Brain microvascular endothelial cell (primary cell): ENCODE measurements around the gene LDB2.

Source experiments
- DNase-seq: peaks from one replicate; pipeline ENCODE4 v3.0.0-alpha.2; 2020
- H3K27ac ChIP-seq: fragments of 250-450 bp; sonication (Bioruptor Pico); 2 replicates; pipeline ENCODE4 v1.5.1; 2020; ENCODE audit warnings: mild to moderate bottlenecking, moderate library complexity
- H3K27me3 ChIP-seq: fragments of 250-450 bp; sonication (Bioruptor Pico); replicated peaks from 2 replicates; pipeline ENCODE4 v1.5.1; 2020; ENCODE audit warnings: mild to moderate bottlenecking
- H3K36me3 ChIP-seq: fragments of 250-450 bp; sonication (Bioruptor Pico); replicated peaks from 2 replicates; pipeline ENCODE4 v1.5.1; 2020; ENCODE audit warnings: mild to moderate bottlenecking
- H3K4me3 ChIP-seq: 2 replicates; pipeline ENCODE4 v1.5.1; 2011; ENCODE audit warnings: low read depth, mild to moderate bottlenecking, control low read depth, low read length, moderate library complexity
- CTCF ChIP-seq: IDR thresholded peaks from 2 replicates; pipeline ENCODE4 v1.5.1; 2011; ENCODE audit warnings: low read depth, mild to moderate bottlenecking, moderate library complexity, low read length, control low read depth, inconsistent platforms; ENCODE audit errors: missing control alignments
- in situ Hi-C: cut with HindIII; loops from 2 replicates; pipeline ENCODE4 v1.10.0; 2017; ENCODE audit warnings: low sequenced_read_pairs, low pct_ligation_motif_present

LDB2 gene

GRCh38 chr4:16608611-16609125, 289.8 kb downstream of the LDB2 start:
- in situ Hi-C loops = no loop called here
- Histone ChIP-seq H3K27me3 (no peaks in the 10 kb centered on the region), H3K27ac (no peak overlapping the region), H3K36me3 (no peaks in the 10 kb centered on the region), H3K4me3 (no peak overlapping the region)
- no peak for DNase-seq
- TF ChIP-seq CTCF = no peak

GRCh38 chr4:16608123-16608522, 290.3 kb downstream of the LDB2 start:
- Histone ChIP-seq H3K27me3 (no peaks in the 10 kb centered on the region), H3K36me3 (no peaks in the 10 kb centered on the region), H3K27ac (no peak overlapping the region), H3K4me3 (no peak overlapping the region)
- TF ChIP-seq CTCF = no peak
- in situ Hi-C loops = no loop called here
- DNase-seq = no peak

- no peak overlapping the region for H3K4me3 ChIP-seq
- TF ChIP-seq CTCF = no peak
- no peak overlapping the region for H3K27ac ChIP-seq
- no peaks in the 10 kb centered on the region for H3K27me3 ChIP-seq
- DNase-seq = no peak
- in situ Hi-C loops = no loop called here
- no peaks in the 10 kb centered on the region for H3K36me3 ChIP-seq
Measured at GRCh38 chr4:16607241-16608066, 291.0 kb downstream of the LDB2 start.

- no peaks in the 10 kb centered on the region for H3K27me3 ChIP-seq
- H3K36me3 ChIP-seq = no peaks in the 10 kb centered on the region
- no peak for TF ChIP-seq CTCF
- H3K27ac ChIP-seq = no peak overlapping the region
- no peak for DNase-seq
- in situ Hi-C loops = no loop called here
- no peak overlapping the region for H3K4me3 ChIP-seq
Measured at GRCh38 chr4:16606691-16607090, 291.8 kb downstream of the LDB2 start.

- Histone ChIP-seq H3K4me3 (no peak overlapping the region), H3K27me3 (no peaks in the 10 kb centered on the region), H3K27ac (no peak overlapping the region), H3K36me3 (no peaks in the 10 kb centered on the region)
- TF ChIP-seq CTCF = no peak
- in situ Hi-C loops = no loop called here
- no peak for DNase-seq
Measured at GRCh38 chr4:16603178-16603577, 295.3 kb downstream of the LDB2 start.

GRCh38 chr4:16598597-16599206, 299.7 kb downstream of the LDB2 start:
- no peak for DNase-seq
- H3K4me3 ChIP-seq = no peak overlapping the region
- in situ Hi-C loops = no loop called here
- H3K27ac ChIP-seq = no peak overlapping the region
- no peaks in the 10 kb centered on the region for H3K36me3 ChIP-seq
- H3K27me3 ChIP-seq = no peaks in the 10 kb centered on the region
- TF ChIP-seq CTCF = no peak
